Bronchial smooth muscle cell (primary cell): ENCODE data around the gene METTL6. TPM values are rescaled to one million over a fixed set of nuclear protein-coding genes. Genes with fewer than 3 reads are reported as not detected.

Experiments
- total RNA-seq: library from RNA; depleted of rRNA; stranded (reverse); fragments of >200 nt; gene quantifications from 2 replicates; pipeline ENCODE4 v1.2.1, GENCODE V29; 2014

The METTL6 gene, protein sequence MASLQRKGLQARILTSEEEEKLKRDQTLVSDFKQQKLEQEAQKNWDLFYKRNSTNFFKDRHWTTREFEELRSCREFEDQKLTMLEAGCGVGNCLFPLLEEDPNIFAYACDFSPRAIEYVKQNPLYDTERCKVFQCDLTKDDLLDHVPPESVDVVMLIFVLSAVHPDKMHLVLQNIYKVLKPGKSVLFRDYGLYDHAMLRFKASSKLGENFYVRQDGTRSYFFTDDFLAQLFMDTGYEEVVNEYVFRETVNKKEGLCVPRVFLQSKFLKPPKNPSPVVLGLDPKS
- 25.0 and 26.5 TPM in 2 replicates for total RNA-seq

GRCh38 chr3:15427182-15427880, at the start of gene METTL6, which contains the start of gene EAF1:
Gene METTL6, minus strand, starts transcription at chr3:15427544. Its CDS starts 1,033 bp downstream, at chr3:15426511.
Gene EAF1, plus strand, starts transcription at chr3:15427598. Its CDS starts 182 bp downstream, at chr3:15427780.

Other genes with a start within 250 kb of the METTL6 start
- gene CAPN7, start 221.3 kb downstream of the METTL6 start, total RNA-seq = 17.0 and 22.1 TPM in 2 replicates
- gene SH3BP5, start 95.0 kb downstream of the METTL6 start, total RNA-seq = 37.0 and 51.4 TPM in 2 replicates
- 8.8 and 11.3 TPM in 2 replicates for gene EAF1, start 54 bp upstream of the METTL6 start, total RNA-seq
- gene COLQ, start 94.2 kb upstream of the METTL6 start, total RNA-seq = 0.43 and 0.95 TPM in 2 replicates
- gene HACL1, start 174.0 kb upstream of the METTL6 start, total RNA-seq = 18.7 and 22.9 TPM in 2 replicates
- gene BTD, start 174.2 kb upstream of the METTL6 start, total RNA-seq = 25.1 and 25.9 TPM in 2 replicates